Activated CD8-positive, alpha-beta T cell treated with anti-CD3 and anti-CD28 coated beads, Interleukin-2, amount 10 ng/mL, durations not matched to agents 7 days and 5 days (primary cell): ENCODE measurements around the gene GSN. TPM values are rescaled to one million over a fixed set of nuclear protein-coding genes. Genes with fewer than 3 reads are reported as not detected.
A peak's percentile ranks its signal among the peaks of the same experiment; 100 is the strongest.

ENCODE experiments used
- ATAC-seq: fragments of 150-1000 bp; cut with Tn5 transposase; one replicate; pipeline ENCODE4 v1.10.0; 2021; ENCODE audit warnings: moderate library complexity
- CTCF ChIA-PET: fragments of 350-600 bp; sonication (Branson Sonifier 250); formaldehyde crosslinking; loops from one replicate; lab custom pipeline; 2021; ENCODE audit warnings: antibody characterized with exemption; lab: Charles Lee
- POLR2A ChIA-PET: fragments of 350-600 bp; sonication (Branson Sonifier 250); formaldehyde crosslinking; loops from one replicate; lab custom pipeline; 2021; ENCODE audit warnings: antibody characterized with exemption; lab: Charles Lee
- DNase-seq: peaks from one replicate; pipeline ENCODE4 v3.0.0-alpha.2; 2020
- H3K27ac Mint-ChIP-seq: one replicate; pipeline ENCODE4 v1.8.0; 2021; ENCODE audit warnings: mild to moderate bottlenecking, mixed read lengths
- H3K27me3 Mint-ChIP-seq: one replicate; pipeline ENCODE4 v1.8.0; 2021; ENCODE audit warnings: low read depth, mixed read lengths
- H3K36me3 Mint-ChIP-seq: one replicate; pipeline ENCODE4 v1.8.0; 2021; ENCODE audit warnings: low read depth, mixed read lengths
- H3K4me1 Mint-ChIP-seq: one replicate; pipeline ENCODE4 v1.8.0; 2021; ENCODE audit warnings: low read depth, mixed read lengths
- H3K4me3 Mint-ChIP-seq: one replicate; pipeline ENCODE4 v1.8.0; 2021; ENCODE audit warnings: mild to moderate bottlenecking, mixed read lengths
- H3K9me3 Mint-ChIP-seq: one replicate; pipeline ENCODE4 v1.8.0; 2022; ENCODE audit warnings: mixed read lengths; ENCODE audit not compliant: insufficient read depth
- total RNA-seq, 2 experiments: library from RNA; stranded (reverse); gene quantifications; one replicate each; pipeline ENCODE4 v1.2.3, GENCODE V29; 2021

Gene GSN
- total RNA-seq, 2 experiments from 2014 or later: 4.0 to 4.2 TPM

GRCh38 chr9:121363622-121363961, 95.6 kb downstream of the GSN start:
- H3K27me3 Mint-ChIP-seq: no peaks in the 10 kb centered on the region
- H3K9me3 Mint-ChIP-seq: peaks cover 4% of the 10 kb centered on the region
- ChIA-PET CTCF (interaction anchor here (1.0 to 5.7 kb wide), 4 partner anchors 10 to 151 kb away, joined by 3 to 31 read pairs (median 8); no protein-coding TSS in a partner anchor), POLR2A (interaction anchor here (0.9 kb wide), 1 partner anchor 13 kb away, joined by 3 read pairs; no protein-coding TSS in a partner anchor)
- peaks cover 73% of the 10 kb centered on the region for H3K4me1 Mint-ChIP-seq
- DNase-seq: no peak
- no peak overlapping the region for H3K27ac Mint-ChIP-seq
- H3K4me3 Mint-ChIP-seq: no peak overlapping the region
- no peak for ATAC-seq
- H3K36me3 Mint-ChIP-seq: peaks cover 39% of the 10 kb centered on the region

DNA sequence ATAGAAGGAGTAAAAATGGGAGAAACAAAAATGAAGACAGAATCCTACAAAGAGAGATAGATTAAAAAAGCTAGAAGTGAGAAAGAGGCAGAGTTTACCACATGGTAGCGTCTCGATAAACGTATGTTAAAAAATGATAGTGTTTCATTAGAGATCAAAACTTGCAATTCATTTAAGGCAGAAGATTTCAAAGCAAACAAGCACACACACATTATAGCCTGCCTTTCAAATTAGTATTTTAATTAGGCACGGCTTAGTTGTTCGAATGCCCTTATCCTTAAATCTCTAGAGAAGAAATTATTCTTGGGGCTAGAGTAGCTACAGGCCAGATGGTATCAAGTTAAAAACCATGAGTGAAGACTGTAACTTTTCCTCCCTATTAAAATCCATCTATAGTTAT, 96.1 kb downstream of the GSN start:
- DNase-seq (no peak), ATAC-seq (no peak)
- peaks cover 37% of the 10 kb centered on the region for H3K36me3 Mint-ChIP-seq
- no peak overlapping the region for H3K4me3 Mint-ChIP-seq
- no peaks in the 10 kb centered on the region for H3K27me3 Mint-ChIP-seq
- ChIA-PET POLR2A (interaction anchor here (0.9 kb wide), 1 partner anchor 13 kb away, joined by 3 read pairs; no protein-coding TSS in a partner anchor), CTCF (interaction anchor here (1.0 to 5.7 kb wide), 5 partner anchors 10 to 151 kb away, joined by 3 to 31 read pairs (median 6); no protein-coding TSS in a partner anchor)
- H3K27ac Mint-ChIP-seq: no peak overlapping the region
- H3K4me1 Mint-ChIP-seq: peaks cover 73% of the 10 kb centered on the region
- peaks cover 4% of the 10 kb centered on the region for H3K9me3 Mint-ChIP-seq

DNA sequence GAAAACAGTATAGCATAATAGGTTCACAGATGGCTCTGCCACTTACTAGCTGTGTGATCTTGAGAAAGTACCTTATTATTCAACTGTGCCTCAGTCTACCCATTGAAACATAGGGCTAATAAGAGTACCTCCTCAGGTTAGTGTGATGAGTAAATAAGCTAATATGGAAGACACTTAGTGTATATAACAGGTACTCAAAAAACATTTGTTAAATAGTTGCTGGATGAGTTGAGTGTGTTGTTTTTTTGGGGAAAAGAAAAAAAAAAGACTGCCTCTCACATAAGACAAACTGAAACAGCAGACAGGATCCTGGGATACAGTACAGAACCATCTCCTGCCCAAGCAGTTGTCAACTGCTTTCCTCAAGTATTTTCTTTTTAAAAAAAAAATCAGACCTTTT, 96.9 kb downstream of the GSN start:
- Mint-ChIP-seq H3K9me3 (peaks cover under 1% of the 10 kb centered on the region), H3K27ac (no peak overlapping the region), H3K4me3 (no peak overlapping the region), H3K36me3 (peaks cover 32% of the 10 kb centered on the region), H3K4me1 (peaks cover 67% of the 10 kb centered on the region), H3K27me3 (no peaks in the 10 kb centered on the region)
- ChIA-PET POLR2A (no interaction called here), CTCF (interaction anchor here (1.7 to 5.7 kb wide), 4 partner anchors 11 to 86 kb away, joined by 5 to 31 read pairs (median 8); no protein-coding TSS in a partner anchor)
- DNase-seq (no peak), ATAC-seq (no peak)

- no peaks in the 10 kb centered on the region for H3K9me3 Mint-ChIP-seq
- no peak overlapping the region for H3K4me3 Mint-ChIP-seq
- no peak for DNase-seq
- H3K27ac Mint-ChIP-seq: no peak overlapping the region
- peaks cover 68% of the 10 kb centered on the region for H3K4me1 Mint-ChIP-seq
- ATAC-seq: no peak
- CTCF ChIA-PET: interaction anchor here (0.8 to 5.7 kb wide), 3 partner anchors 39 to 87 kb away, joined by 3 to 31 read pairs (median 6); no protein-coding TSS in a partner anchor
- H3K36me3 Mint-ChIP-seq: peaks cover 32% of the 10 kb centered on the region
- POLR2A ChIA-PET: no interaction called here
- H3K27me3 Mint-ChIP-seq: no peaks in the 10 kb centered on the region
These were observed 97.6 kb downstream of the GSN start for GRCh38 chr9:121365564-121365963.

GRCh38 chr9:121366611-121367192, 98.7 kb downstream of the GSN start:
- no peak for ATAC-seq
- H3K36me3 Mint-ChIP-seq: peaks cover 30% of the 10 kb centered on the region
- H3K27ac Mint-ChIP-seq: no peak overlapping the region
- peaks cover 66% of the 10 kb centered on the region for H3K4me1 Mint-ChIP-seq
- ChIA-PET CTCF (interaction anchor here (0.8 to 5.7 kb wide), 3 partner anchors 12 to 46 kb away, joined by 3 to 31 read pairs (median 5); no protein-coding TSS in a partner anchor), POLR2A (no interaction called here)
- no peak overlapping the region for H3K4me3 Mint-ChIP-seq
- H3K27me3 Mint-ChIP-seq: no peaks in the 10 kb centered on the region
- DNase-seq: no peak
- H3K9me3 Mint-ChIP-seq: no peaks in the 10 kb centered on the region

- ChIA-PET CTCF (interaction anchor here (1.4 to 5.7 kb wide), 2 partner anchors 32 to 47 kb away, joined by 5 to 31 read pairs; no protein-coding TSS in a partner anchor), POLR2A (no interaction called here)
- H3K4me3 Mint-ChIP-seq: peak overlapping the region; percentile 87
- H3K27ac Mint-ChIP-seq: no peak overlapping the region
- peaks cover 28% of the 10 kb centered on the region for H3K36me3 Mint-ChIP-seq
- H3K27me3 Mint-ChIP-seq: no peaks in the 10 kb centered on the region
- no peaks in the 10 kb centered on the region for H3K9me3 Mint-ChIP-seq
- H3K4me1 Mint-ChIP-seq: peaks cover 70% of the 10 kb centered on the region
- DNase-seq: no peak
- no peak for ATAC-seq
These were observed 99.6 kb downstream of the GSN start for GRCh38 chr9:121367306-121368137.

DNA sequence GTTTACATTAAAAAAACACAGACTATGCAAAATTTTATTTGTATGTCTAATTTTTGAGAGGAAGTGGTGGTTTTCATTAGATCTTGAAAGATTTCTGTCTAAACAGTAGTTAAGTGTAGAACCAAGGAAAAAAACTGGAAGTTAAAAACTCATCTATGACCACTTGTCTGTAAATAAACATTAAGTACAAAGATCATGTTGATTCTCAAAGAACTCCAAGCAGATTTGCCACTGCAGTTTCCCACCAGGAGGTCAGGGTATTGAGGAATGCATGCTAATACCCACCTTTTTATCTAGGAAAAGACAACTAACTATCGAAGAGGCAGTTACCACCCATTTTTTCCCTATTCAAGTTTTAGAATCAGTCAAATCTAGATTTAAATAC, 100.2 kb downstream of the GSN start:
- no peaks in the 10 kb centered on the region for H3K27me3 Mint-ChIP-seq
- no peak for DNase-seq
- H3K27ac Mint-ChIP-seq: peak overlapping the region; percentile 10
- no peaks in the 10 kb centered on the region for H3K9me3 Mint-ChIP-seq
- CTCF ChIA-PET: no interaction called here
- H3K36me3 Mint-ChIP-seq: peaks cover 26% of the 10 kb centered on the region
- H3K4me3 Mint-ChIP-seq: peak overlapping the region; percentile 87
- ATAC-seq: no peak
- H3K4me1 Mint-ChIP-seq: peaks cover 70% of the 10 kb centered on the region
- POLR2A ChIA-PET: no interaction called here

DNA sequence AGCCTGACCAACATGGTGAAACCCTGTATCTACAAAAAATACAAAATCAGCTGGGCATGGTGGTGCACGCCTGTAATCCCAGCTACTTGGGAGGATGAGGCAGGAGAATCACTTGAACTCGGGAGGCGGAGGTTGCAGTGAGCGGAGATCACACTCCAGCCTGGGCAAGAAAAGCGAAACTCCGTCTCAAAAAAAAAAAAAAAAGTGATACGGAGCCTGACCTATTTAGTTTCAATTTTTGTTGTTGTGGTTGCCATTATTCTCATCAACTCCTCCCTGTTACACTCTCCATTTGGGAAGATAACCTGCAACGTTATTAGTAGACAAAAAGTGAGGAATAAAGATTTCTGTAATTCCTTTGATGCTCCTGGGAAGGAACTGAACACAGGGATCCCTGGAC, 100.8 kb downstream of the GSN start:
- ATAC-seq: no peak
- H3K9me3 Mint-ChIP-seq: no peaks in the 10 kb centered on the region
- peaks cover 72% of the 10 kb centered on the region for H3K4me1 Mint-ChIP-seq
- peak overlapping the region; percentile 87 for H3K4me3 Mint-ChIP-seq
- no peaks in the 10 kb centered on the region for H3K27me3 Mint-ChIP-seq
- no peak for DNase-seq
- peaks cover 26% of the 10 kb centered on the region for H3K36me3 Mint-ChIP-seq
- peak overlapping the region; percentile 73 for H3K27ac Mint-ChIP-seq
- ChIA-PET CTCF (interaction anchor here (0.6 to 1.3 kb wide), 4 partner anchors 10 to 186 kb away, joined by 3 to 11 read pairs (median 4); no protein-coding TSS in a partner anchor), POLR2A (interaction anchor here (0.7 to 1.1 kb wide), 3 partner anchors 10 to 15 kb away, joined by 3 to 8 read pairs (median 5); no protein-coding TSS in a partner anchor)

GRCh38 chr9:121369595-121370265, 101.8 kb downstream of the GSN start, which contains the start of gene STOM:
Gene STOM (minus strand): TSS chr9:121370250. CDS start chr9:121370187, 63 bp downstream.
- Mint-ChIP-seq H3K4me1 (peaks cover 64% of the 10 kb centered on the region), H3K9me3 (no peaks in the 10 kb centered on the region), H3K27ac (peak within 1 kb of the TSS; percentile 93), H3K27me3 (no peaks in the 10 kb centered on the region), H3K4me3 (peak within 1 kb of the TSS; percentile 87), H3K36me3 (peaks cover 22% of the 10 kb centered on the region)
- peak; percentile 72 for DNase-seq
- ChIA-PET POLR2A (interaction anchor here (0.6 to 1.1 kb wide), 3 partner anchors 11 to 102 kb away, joined by 3 to 8 read pairs (median 5); no protein-coding TSS in a partner anchor), CTCF (interaction anchor here (0.6 to 1.3 kb wide), 5 partner anchors 11 to 185 kb away, joined by 3 to 11 read pairs (median 4); no protein-coding TSS in a partner anchor)
- ATAC-seq: peak; percentile 79

DNA sequence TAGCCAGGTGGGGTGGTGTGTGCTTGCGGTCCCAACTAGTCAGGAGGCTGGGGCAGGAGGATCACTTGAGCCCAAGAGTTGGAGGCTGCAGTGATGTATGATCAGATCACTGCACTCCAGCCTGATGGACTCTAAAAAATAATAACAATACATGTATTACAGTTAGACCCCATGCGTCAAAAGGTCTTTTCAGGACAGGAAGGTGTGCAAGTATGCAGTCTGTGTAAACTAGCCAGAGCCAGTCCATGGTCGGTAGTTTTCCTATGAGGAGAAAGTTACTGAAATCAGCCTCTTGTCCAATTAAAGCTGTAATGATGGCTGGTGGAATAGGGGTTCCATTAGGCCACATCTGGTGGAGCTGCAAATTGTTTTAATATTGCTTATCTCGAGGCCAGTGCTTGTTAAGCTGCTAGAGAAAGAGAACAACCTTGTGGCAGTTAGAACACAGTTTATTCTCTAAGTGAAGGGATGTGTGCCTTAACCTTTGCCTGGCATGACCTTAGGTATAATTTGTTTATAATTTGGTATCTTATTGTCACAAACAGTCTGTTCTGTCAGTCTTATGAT, 103.6 kb downstream of the GSN start:
- peaks cover 50% of the 10 kb centered on the region for H3K4me1 Mint-ChIP-seq
- POLR2A ChIA-PET: interaction anchor here (0.8 to 1.0 kb wide), 2 partner anchors 17 to 22 kb away, joined by 3 read pairs; no protein-coding TSS in a partner anchor
- H3K4me3 Mint-ChIP-seq: no peak overlapping the region
- no peak for DNase-seq
- H3K27me3 Mint-ChIP-seq: no peaks in the 10 kb centered on the region
- no peaks in the 10 kb centered on the region for H3K9me3 Mint-ChIP-seq
- peaks cover 19% of the 10 kb centered on the region for H3K36me3 Mint-ChIP-seq
- no peak for ATAC-seq
- CTCF ChIA-PET: interaction anchor here (0.9 to 12.6 kb wide), 3 partner anchors 10 to 158 kb away, joined by 3 to 225 read pairs (median 4); no protein-coding TSS in a partner anchor
- no peak overlapping the region for H3K27ac Mint-ChIP-seq
